GM23338 (cell line): ENCODE results near the gene ADAMTS18.

ENCODE experiments used
- CREB1 ChIP-seq: fragments of 250-450 bp; sonication (Bioruptor Pico); IDR thresholded peaks from 2 replicates; pipeline ENCODE4 v1.5.0; 2020; ENCODE audit warnings: low read depth, mild to moderate bottlenecking, moderate library complexity
- EZH2 ChIP-seq: fragments of 200-600 bp; sonication (generic); IDR thresholded peaks from one replicate; pipeline ENCODE4 v1.8.0; 2017; ENCODE audit warnings: antibody characterized with exemption, mild to moderate bottlenecking, low read depth; ENCODE audit not compliant: unreplicated experiment
- EZH2phosphoT487 ChIP-seq: fragments of 200-600 bp; sonication (generic); IDR thresholded peaks from one replicate; pipeline ENCODE4 v1.8.1; 2018; ENCODE audit warnings: antibody characterized with exemption; ENCODE audit not compliant: unreplicated experiment
- JUNB ChIP-seq: IDR thresholded peaks from one replicate; pipeline ENCODE4 v1.6.1; 2016; ENCODE audit warnings: antibody characterized with exemption; ENCODE audit not compliant: unreplicated experiment
- NANOG ChIP-seq: IDR thresholded peaks from 2 replicates; pipeline ENCODE4 v1.6.1; 2016; ENCODE audit warnings: antibody characterized with exemption, borderline replicate concordance
- POLR2AphosphoS5 ChIP-seq: IDR thresholded peaks from 2 replicates; pipeline ENCODE4 v1.6.1; 2016; ENCODE audit warnings: antibody characterized with exemption, low read depth
- ZNF114 ChIP-seq: fragments of 250-450 bp; sonication (Bioruptor Pico); IDR thresholded peaks from 2 replicates; pipeline ENCODE4 v1.5.0; 2020; ENCODE audit warnings: mild to moderate bottlenecking, moderate library complexity
- TF ChIP-seq, protein P1 (sequence below), 2 experiments: fragments of 200-600 bp in 1 of 2; sonication (generic) in 1 of 2; conservative IDR thresholded peaks; 2 replicates each; pipeline versions ENCODE4 v1.5.1 to v1.6.1; 2016 to 2017; ENCODE audit warnings: antibody characterized with exemption in 2 of 2, low read depth in 2 of 2, mild to moderate bottlenecking in 2 of 2, moderate library complexity in 1 of 2
- TF ChIP-seq, protein P2 (sequence below): IDR thresholded peaks from one replicate; pipeline ENCODE4 v1.6.1; 2018; ENCODE audit warnings: antibody characterized with exemption; ENCODE audit not compliant: unreplicated experiment

DNA sequence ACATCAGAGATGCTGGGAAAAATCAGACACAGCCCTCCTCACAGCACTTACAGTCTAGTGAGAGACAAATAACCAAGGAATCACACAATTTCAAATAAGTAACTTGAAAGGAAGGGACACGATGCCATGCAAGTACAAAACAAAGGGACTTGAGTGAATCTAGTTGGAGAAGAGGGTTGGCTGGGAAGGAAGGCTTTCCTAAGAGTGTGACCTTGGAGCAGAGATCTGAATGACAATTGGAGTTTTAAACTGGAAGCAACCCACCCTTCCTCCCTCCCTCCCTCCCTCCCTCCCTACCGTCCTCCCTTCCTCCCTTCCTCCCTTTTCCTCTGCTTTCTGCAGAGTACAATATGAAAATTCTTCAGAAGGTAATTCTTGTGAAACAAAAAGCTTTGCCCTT is 31.1 kb downstream of the ADAMTS18 start:
- TF ChIP-seq, protein P1, sequence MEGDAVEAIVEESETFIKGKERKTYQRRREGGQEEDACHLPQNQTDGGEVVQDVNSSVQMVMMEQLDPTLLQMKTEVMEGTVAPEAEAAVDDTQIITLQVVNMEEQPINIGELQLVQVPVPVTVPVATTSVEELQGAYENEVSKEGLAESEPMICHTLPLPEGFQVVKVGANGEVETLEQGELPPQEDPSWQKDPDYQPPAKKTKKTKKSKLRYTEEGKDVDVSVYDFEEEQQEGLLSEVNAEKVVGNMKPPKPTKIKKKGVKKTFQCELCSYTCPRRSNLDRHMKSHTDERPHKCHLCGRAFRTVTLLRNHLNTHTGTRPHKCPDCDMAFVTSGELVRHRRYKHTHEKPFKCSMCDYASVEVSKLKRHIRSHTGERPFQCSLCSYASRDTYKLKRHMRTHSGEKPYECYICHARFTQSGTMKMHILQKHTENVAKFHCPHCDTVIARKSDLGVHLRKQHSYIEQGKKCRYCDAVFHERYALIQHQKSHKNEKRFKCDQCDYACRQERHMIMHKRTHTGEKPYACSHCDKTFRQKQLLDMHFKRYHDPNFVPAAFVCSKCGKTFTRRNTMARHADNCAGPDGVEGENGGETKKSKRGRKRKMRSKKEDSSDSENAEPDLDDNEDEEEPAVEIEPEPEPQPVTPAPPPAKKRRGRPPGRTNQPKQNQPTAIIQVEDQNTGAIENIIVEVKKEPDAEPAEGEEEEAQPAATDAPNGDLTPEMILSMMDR (conservative IDR thresholded peaks at IDR 0.05; ENCODE audit: low read depth in 2 of 2): no peak
- no peak for TF ChIP-seq EZH2phosphoT487
- TF ChIP-seq CREB1 (CRISPR knock-in tag): no peak
- no peak for TF ChIP-seq POLR2AphosphoS5
- TF ChIP-seq EZH2: no peak
- TF ChIP-seq, protein P2, sequence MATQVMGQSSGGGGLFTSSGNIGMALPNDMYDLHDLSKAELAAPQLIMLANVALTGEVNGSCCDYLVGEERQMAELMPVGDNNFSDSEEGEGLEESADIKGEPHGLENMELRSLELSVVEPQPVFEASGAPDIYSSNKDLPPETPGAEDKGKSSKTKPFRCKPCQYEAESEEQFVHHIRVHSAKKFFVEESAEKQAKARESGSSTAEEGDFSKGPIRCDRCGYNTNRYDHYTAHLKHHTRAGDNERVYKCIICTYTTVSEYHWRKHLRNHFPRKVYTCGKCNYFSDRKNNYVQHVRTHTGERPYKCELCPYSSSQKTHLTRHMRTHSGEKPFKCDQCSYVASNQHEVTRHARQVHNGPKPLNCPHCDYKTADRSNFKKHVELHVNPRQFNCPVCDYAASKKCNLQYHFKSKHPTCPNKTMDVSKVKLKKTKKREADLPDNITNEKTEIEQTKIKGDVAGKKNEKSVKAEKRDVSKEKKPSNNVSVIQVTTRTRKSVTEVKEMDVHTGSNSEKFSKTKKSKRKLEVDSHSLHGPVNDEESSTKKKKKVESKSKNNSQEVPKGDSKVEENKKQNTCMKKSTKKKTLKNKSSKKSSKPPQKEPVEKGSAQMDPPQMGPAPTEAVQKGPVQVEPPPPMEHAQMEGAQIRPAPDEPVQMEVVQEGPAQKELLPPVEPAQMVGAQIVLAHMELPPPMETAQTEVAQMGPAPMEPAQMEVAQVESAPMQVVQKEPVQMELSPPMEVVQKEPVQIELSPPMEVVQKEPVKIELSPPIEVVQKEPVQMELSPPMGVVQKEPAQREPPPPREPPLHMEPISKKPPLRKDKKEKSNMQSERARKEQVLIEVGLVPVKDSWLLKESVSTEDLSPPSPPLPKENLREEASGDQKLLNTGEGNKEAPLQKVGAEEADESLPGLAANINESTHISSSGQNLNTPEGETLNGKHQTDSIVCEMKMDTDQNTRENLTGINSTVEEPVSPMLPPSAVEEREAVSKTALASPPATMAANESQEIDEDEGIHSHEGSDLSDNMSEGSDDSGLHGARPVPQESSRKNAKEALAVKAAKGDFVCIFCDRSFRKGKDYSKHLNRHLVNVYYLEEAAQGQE: no peak
- no peak for TF ChIP-seq NANOG
- no peak for TF ChIP-seq JUNB
- no peak for TF ChIP-seq ZNF114 (CRISPR knock-in tag)
